ENCODE data around the gene WDR35.
"Not testable (repeated sequence)": the region's sequence is repeated elsewhere in the genome, so short reads cannot be mapped to it uniquely, and the experiment has no call there.

WDR35 gene

DNA sequence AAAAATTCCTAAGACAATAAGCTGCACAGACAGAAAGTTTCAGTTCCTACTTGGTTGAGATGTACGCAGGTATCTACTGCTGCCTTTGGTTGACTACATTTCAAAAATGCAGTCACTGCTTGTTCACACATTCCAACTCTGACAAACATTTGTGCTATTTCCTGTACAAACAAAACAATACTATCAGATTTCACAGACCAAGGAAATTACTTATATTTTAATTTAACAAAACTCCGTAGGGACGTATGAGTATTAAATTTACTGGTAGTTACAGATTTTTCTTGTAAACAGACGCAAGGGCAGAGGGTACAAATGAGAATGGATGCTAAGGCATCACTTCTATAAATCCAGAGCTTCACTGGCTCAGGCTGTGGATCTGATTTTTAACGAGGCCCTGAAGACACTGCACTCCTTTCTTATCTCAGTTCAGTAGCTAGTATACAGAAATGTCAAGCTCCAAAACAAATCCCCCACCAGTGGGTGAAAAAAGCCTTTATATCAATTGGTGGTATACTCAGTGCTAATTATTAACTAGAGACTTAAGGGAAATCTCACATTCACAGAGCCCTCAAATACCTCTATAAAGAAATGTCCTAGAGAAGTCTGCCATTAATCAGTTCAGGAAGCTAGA is 56.4 kb downstream of the WDR35 start:
- DNase-seq, result no peak

DNA sequence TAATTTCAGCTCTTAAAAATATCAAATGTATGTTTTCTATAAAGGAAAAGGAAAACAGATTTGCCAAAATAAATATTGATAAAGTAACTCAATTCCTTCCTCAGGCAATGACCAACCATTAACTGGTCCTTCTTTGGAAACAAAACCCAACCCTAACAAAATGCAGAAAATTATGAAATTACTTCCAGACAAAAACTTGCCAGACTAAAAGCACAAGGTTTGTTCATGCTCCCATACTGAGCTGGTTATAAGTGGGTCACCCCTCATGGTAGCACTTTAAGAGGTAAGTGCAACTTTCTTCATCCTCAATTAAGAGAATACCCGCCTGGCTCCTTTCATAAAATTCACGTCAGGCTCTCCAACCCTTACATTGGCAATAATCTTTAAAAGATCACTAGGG is 57.0 kb downstream of the WDR35 start:
- DNase-seq, result no peak

- no peak for DNase-seq
Observed at GRCh38 chr2:19929226-19929625, 60.7 kb downstream of the WDR35 start.

- DNase-seq, result not testable (repeated sequence)
Observed at GRCh38 chr2:19927816-19928215, 62.1 kb downstream of the WDR35 start.

DNA sequence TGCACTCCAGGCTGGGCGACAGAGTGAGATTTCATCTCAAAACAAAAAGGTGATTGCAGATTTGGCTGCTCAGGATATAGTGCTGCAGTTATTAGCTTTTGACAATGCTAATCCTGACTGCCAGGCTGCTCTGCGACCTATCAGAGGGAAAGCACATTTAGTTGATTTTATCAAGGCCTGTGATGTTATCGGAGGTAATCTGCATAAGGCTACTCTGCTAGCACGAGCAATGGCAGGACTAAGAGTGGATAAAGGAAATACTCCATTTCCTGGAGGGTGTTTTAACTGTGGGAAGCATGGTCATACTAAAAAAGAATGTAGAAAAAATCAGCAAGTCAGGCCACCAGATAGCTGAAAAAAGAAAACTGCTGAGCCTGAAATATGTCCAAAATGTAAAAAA is 65.4 kb downstream of the WDR35 start:
- DNase-seq, result not testable (repeated sequence)

DNA sequence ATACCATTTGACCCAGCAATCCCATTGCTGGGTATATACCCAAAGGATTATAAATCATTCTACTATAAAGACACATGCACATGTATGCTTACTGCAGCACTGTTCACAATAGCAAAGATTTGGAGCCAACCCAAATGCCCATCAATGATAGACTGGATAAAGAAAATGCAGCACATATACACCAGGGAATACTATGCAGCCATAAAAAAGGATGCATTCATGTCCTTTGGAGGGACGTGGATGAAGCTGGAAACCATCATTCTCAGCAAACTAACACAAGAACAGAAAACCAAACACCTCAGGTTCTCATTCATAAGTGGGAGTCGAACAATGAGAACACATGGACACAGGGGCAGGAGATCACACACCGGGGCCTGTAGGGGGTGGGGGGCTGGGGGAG is 67.7 kb downstream of the WDR35 start:
- not testable (repeated sequence) for DNase-seq

- DNase-seq, result no peak
Observed at GRCh38 chr2:19916385-19916950, 73.4 kb downstream of the WDR35 start.

DNA sequence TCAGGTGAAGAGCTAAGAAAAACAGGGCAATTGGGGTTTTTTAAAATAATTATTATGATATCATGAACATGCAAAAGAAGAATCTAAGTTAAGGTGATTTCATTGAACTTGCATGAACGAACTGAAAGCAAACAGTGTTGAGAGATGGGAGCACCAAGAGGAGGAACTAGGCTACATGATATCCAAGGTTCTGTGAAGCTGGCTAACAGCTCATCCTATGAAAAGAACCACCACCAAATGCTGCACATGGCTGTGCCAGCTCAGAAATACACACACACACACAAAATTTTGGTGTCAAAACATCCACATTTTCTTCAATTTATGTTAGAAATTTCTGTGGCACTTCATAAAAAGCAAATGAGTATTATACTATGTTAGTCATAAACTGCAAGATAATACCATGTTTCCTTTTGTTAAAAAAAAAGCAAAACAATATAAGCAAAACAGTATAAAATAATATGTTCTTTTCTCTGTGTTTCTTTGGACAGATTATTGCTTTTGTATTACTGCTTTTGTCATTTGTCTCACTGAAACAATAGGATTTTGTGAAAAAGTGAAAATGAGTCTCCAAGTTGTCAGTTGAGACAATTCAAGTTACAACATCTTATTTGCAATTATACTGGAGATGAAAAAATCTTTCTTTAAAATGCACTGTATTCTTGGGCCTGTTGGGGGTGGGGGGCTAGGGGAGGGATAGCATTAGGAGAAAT is 75.5 kb downstream of the WDR35 start:
- DNase-seq, result no peak

DNA sequence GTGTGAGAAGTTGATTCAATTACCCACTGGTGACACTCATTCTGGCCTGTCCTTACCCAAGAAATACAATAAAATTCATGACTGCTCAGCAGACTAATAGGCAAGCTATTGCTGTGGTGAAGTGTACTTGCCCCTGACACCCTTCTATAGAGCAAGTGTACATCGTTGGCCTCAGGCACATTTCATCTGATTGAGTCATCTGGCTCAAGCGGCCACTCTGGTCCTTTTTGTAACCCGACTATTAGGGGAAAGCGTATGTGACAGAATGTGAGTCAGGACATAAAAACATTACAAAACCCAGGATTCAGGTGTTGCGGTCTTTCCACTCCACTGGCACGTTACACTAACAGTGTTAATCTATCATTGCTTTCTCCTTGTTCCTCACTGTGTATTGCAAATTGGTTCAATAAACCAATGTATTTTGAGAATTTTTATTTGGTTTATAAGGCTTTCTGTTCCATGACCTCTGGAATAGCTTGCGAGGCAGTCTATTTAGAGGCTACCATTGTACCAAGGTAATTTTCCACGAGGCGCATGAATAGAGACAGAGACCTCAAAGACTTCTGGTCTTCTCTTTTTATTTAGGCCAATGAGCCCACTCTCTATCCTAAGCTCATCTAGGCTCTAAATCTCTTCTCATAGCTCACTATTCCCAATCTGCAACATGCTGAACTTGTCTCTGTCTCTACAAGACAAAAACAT is 77.9 kb downstream of the WDR35 start:
- DNase-seq, result no peak

- DNase-seq, result no peak
Observed at GRCh38 chr2:19902216-19902740, 87.6 kb downstream of the WDR35 start.

GRCh38 chr2:19901442-19902215 is 88.3 kb downstream of the WDR35 start, which contains the start of gene TTC32:
TTC32 (minus strand) TSS chr2:19901983; CDS start chr2:19901854, 129 bp downstream.
- peak; percentile 93 for DNase-seq

- DNase-seq, result no peak
Observed at GRCh38 chr2:19900931-19901441, 88.9 kb downstream of the WDR35 start.

- DNase-seq, result no peak
Observed at GRCh38 chr2:19899985-19900930, 89.6 kb downstream of the WDR35 start.

DNA sequence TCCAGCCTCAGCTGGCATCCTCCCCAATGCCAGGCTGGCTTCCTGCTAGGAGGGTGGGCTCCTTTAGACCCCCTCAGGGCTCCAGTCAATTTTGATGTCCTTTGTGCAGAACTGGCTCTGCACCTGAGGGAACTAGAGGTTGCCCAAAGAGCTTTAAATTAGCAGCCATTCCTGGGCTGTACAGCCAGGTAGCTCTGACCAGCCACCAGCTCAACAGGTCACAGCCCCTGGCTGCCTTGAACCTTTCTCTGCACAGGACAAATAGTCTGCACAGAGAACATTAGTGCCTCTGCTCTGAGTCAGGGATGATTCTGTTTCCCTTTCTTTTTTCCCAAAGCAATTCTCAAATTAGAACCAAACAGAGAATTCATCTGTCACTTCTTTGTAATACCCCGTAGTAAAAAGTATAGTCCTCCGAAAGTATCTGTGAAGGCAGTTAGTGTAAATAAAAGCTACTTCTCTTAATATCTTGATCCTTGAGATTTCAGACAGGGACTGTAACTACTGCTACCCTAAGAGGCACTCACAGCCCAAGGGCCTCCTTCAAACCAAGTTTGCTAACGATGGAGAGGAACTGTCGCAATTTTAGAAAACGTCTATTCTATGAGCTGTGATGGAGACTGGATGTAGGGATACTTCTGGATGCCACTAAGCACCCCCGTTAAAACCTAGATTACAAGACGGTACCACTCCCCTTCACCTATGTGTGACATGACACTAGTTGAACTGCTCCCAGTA is 91.1 kb downstream of the WDR35 start:
- no peak for DNase-seq

- DNase-seq, result no peak
Observed at GRCh38 chr2:19897623-19898245, 92.2 kb downstream of the WDR35 start.

- no peak for DNase-seq
Observed at GRCh38 chr2:19895535-19895934, 94.4 kb downstream of the WDR35 start.

DNA sequence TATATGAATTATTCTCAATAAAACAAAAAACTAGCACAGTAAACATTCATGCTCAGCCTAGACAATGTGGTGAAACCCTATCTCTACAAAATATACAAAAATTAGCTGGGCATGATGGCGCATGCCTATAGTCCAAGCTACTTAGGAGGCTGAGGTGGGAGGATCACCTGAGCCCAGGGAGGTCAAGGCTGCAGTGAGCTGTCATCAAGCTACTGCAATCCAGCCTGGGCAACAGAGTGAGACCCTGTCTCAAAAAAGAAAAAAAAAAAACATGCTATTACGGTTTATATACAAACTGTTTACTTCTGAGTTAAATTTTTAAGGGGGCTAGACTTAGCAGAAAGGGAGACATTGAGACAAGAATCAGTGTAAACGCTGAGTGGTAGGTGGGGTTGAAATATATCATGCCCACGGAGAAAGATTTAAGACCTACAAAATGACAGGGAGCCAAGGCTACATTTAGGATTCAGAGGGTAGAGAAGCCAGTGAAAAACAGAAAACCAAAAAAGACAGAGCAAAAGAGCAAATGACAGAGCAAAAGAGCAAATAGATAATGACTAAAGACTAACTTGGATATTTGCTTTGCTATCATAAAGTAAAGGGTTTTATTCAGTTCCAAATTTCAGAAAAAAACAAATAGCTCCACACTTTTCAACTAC is 95.6 kb downstream of the WDR35 start:
- DNase-seq, result no peak

- no peak for DNase-seq
Observed at GRCh38 chr2:19893520-19894133, 96.3 kb downstream of the WDR35 start.

GRCh38 chr2:19891971-19892370 is 97.9 kb downstream of the WDR35 start:
- DNase-seq, result not testable (repeated sequence)

Data from activated CD8-positive, alpha-beta memory T cell treated with anti-CD3 and anti-CD28 coated beads, Interleukin-2, amount 50 U/mL, for 4 hours (primary cell).